Hepatocyte (in vitro differentiated cells): ENCODE measurements around the gene ZNF512B.

Experiments used
- EZH2 ChIP-seq: fragments of 200-600 bp; sonication (generic); IDR thresholded peaks from 2 replicates; pipeline ENCODE4 v1.6.1; 2016; ENCODE audit warnings: antibody characterized with exemption, mild to moderate bottlenecking, borderline replicate concordance
- EZH2phosphoT487 ChIP-seq: fragments of 200-600 bp; sonication (generic); IDR thresholded peaks from one replicate; pipeline ENCODE4 v1.6.1; 2018; ENCODE audit warnings: antibody characterized with exemption, mild to moderate bottlenecking, low read depth, moderate library complexity; ENCODE audit not compliant: unreplicated experiment, severe bottlenecking
- TF ChIP-seq, protein P1 (sequence below): fragments of 200-600 bp; sonication (generic); IDR thresholded peaks from 2 replicates; pipeline ENCODE4 v1.5.1; 2016; ENCODE audit warnings: antibody characterized with exemption, mild to moderate bottlenecking; ENCODE audit not compliant: poor library complexity

DNA sequence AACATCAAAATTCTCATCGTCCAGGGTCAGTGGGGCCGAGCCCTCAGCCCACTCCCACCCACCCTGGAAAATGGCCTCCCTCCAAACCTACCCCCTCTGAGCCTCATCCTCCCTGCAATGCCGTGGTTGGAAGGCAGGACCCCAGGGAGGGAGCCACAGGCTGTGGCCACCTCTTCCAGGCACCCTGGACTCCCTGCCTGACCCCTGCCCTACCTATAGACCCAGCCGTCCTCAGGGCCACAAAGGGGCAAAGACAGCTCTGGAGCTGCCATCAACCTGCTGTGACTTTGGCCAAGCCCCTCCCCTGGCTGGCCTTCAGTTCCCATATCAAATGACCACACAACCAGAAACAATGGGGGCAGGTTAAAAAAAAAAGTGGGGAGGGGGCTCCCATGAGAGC lies 11.3 kb downstream of the ZNF512B start:
- TF ChIP-seq, protein P1, sequence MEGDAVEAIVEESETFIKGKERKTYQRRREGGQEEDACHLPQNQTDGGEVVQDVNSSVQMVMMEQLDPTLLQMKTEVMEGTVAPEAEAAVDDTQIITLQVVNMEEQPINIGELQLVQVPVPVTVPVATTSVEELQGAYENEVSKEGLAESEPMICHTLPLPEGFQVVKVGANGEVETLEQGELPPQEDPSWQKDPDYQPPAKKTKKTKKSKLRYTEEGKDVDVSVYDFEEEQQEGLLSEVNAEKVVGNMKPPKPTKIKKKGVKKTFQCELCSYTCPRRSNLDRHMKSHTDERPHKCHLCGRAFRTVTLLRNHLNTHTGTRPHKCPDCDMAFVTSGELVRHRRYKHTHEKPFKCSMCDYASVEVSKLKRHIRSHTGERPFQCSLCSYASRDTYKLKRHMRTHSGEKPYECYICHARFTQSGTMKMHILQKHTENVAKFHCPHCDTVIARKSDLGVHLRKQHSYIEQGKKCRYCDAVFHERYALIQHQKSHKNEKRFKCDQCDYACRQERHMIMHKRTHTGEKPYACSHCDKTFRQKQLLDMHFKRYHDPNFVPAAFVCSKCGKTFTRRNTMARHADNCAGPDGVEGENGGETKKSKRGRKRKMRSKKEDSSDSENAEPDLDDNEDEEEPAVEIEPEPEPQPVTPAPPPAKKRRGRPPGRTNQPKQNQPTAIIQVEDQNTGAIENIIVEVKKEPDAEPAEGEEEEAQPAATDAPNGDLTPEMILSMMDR, result no peak
- no peak for TF ChIP-seq EZH2
- no peak for TF ChIP-seq EZH2phosphoT487
